Measurements from ENCODE around the gene APEX1. TPM values are rescaled to one million over a fixed set of nuclear protein-coding genes. Genes with fewer than 3 reads are reported as not detected.

APEX1 gene
- total RNA-seq, 1 experiment from 2014 or later = 235 TPM

GRCh38 chr14:20413744-20414082, 41.3 kb upstream of the APEX1 start:
- H3K4me3 ChIP-seq (replicated peaks in 1 of 2; ENCODE audit: low read depth in 1 of 2, low read length in 2 of 2) = peak overlapping the region; percentile 91 to 96

More at GRCh38 chr14:20413744-20414082, 41.3 kb upstream of the APEX1 start:
- Histone ChIP-seq H3K9ac (ENCODE audit: low read length) (peak overlapping the region; percentile 86), H2AFZ (ENCODE audit: low read depth, low read length, poor library complexity, severe bottlenecking) (peak overlapping the region; percentile 94), H3K9me3 (ENCODE audit: control insufficient read depth in 1 of 2, insufficient read depth in 1 of 2, low read depth in 1 of 2, low read length in 2 of 2) (no peaks in the 10 kb centered on the region), H3K27ac (ENCODE audit: low read depth, low read length) (peak overlapping the region; percentile 98), H3K4me2 (ENCODE audit: low read length) (peak overlapping the region; percentile 92), H3K36me3 (ENCODE audit: control insufficient read depth in 1 of 2, insufficient read depth in 2 of 2, low read length in 2 of 2) (no peaks in the 10 kb centered on the region), H3K9me2 (ENCODE audit: insufficient read depth) (no peaks in the 10 kb centered on the region), H3K79me2 (ENCODE audit: insufficient read depth, low read length) (peaks cover 19% of the 10 kb centered on the region), H3K27me3 (ENCODE audit: insufficient read depth, low read length) (no peaks in the 10 kb centered on the region), H3K4me1 (ENCODE audit: control insufficient read depth in 1 of 2, insufficient read depth in 2 of 2, low read length in 2 of 2) (peaks cover 11 to 44% of the 10 kb centered on the region in 2 experiments), H4K20me1 (ENCODE audit: insufficient read depth) (no peaks in the 10 kb centered on the region)
- ATAC-seq = peak; percentile 13; the same call in 1 of the 2 replicates
- CTCF ChIA-PET = interaction anchor here (0.8 to 1.5 kb wide), 5 partner anchors 20 to 74 kb away, joined by 3 to 4 read pairs (median 3); partner anchors contain the start of gene PIP4P1
- no peak for TF ChIP-seq SP1 (IDR thresholded peaks at IDR 0.05; ENCODE audit: low read depth)
- no peak for TF ChIP-seq RAD21 (IDR thresholded peaks at IDR 0.05; ENCODE audit: low read depth)
- TF ChIP-seq MAX (IDR thresholded peaks at IDR 0.05) = no peak
- TF ChIP-seq CBX3 (IDR thresholded peaks at IDR 0.05; ENCODE audit: low read depth) = no peak
- TF ChIP-seq POLR2A (IDR thresholded peaks at IDR 0.05; ENCODE audit: borderline replicate concordance, extremely low read depth, insufficient read depth, insufficient read length) = no peak
- TF ChIP-seq TCF7L2 (IDR thresholded peaks at IDR 0.05; ENCODE audit: borderline replicate concordance, extremely low read depth, insufficient read depth, insufficient read length) = no peak
- no peak for TF ChIP-seq EZH2phosphoT487 (IDR thresholded peaks at IDR 0.05; ENCODE audit: borderline replicate concordance)
- TF ChIP-seq FOSL1 (IDR thresholded peaks at IDR 0.05; ENCODE audit: low read depth) = no peak
- TF ChIP-seq JUND (IDR thresholded peaks at IDR 0.05) = no peak
- no peak for TF ChIP-seq ATF3 (IDR thresholded peaks at IDR 0.05)
- no peak for TF ChIP-seq ZBTB33 (IDR thresholded peaks at IDR 0.05; ENCODE audit: extremely low read depth, insufficient replicate concordance, low read length)
- TF ChIP-seq SIN3A (IDR thresholded peaks at IDR 0.05; ENCODE audit: low read depth) = no peak
- no peak for TF ChIP-seq ZFX (IDR thresholded peaks at IDR 0.05)
- no peak for TF ChIP-seq EZH2 (IDR thresholded peaks at IDR 0.05)
- TF ChIP-seq EGR1 (IDR thresholded peaks at IDR 0.05; ENCODE audit: low read depth) = no peak
- TF ChIP-seq ELF1 (IDR thresholded peaks at IDR 0.05; ENCODE audit: borderline replicate concordance, low read depth) = no peak
- no peak for TF ChIP-seq YY1 (IDR thresholded peaks at IDR 0.05; ENCODE audit: extremely low read depth, insufficient replicate concordance, low read depth, low read length)
- RAD21 ChIA-PET (ENCODE audit: low non-redundant PET in 1 of 2, low total read pairs in 2 of 2, uncharacterized antibody in 2 of 2, unreplicated experiment in 2 of 2) = no interaction called here
- TSS peak; percentile 90 for BruUV-seq (replicated peaks)
- POLR2A ChIA-PET = interaction anchor here (0.6 to 3.8 kb wide), 7 partner anchors 8 to 425 kb away, joined by 3 to 30 read pairs (median 8); partner anchors contain the start of genes APEX1, OSGEP, PARP2 and PIP4P1
- intact Hi-C loops (cut with micrococcal nuclease) = loop anchor here (1.0 to 5.0 kb wide), 3 partner anchors 41 to 196 kb away; partner anchors contain the start of genes APEX1, OSGEP and PARP2
- no peak for DNase-seq (ENCODE audit: low read depth, low spot score)
